H1 (cell line): Measurements from ENCODE around the gene TM9SF2. TPM values are rescaled to one million over a fixed set of nuclear protein-coding genes. Genes with fewer than 3 reads are reported as not detected.

Experiments used
- CTCF ChIA-PET: fragments of 300-600 bp; sonication (Branson Sonifier 250); formaldehyde crosslinking; loops from one replicate; lab custom pipeline; 2021; ENCODE audit not compliant: partially characterized antibody; lab: Charles Lee
- POLR2A ChIA-PET: fragments of 300-600 bp; sonication (Branson Sonifier 250); formaldehyde crosslinking; loops from one replicate; lab custom pipeline; 2021; ENCODE audit warnings: inconsistent platforms; ENCODE audit not compliant: partially characterized antibody; lab: Charles Lee
- DNase-seq, 2 experiments: peaks; one replicate each; pipeline versions ENCODE4 v3.0.0 to v3.0.0-alpha.2; 2010 to 2022; ENCODE audit warnings: low spot score in 2 of 2, low read depth in 1 of 2, mixed read lengths in 1 of 2
- FAIRE-seq: peaks from 2 replicates; lab custom pipeline; 2011; peaks lifted over from hg19 to GRCh38; lab: Jason Lieb, UNC
- H2AFZ ChIP-seq: 2 replicates; pipeline ENCODE4 v1.8.1; 2012; ENCODE audit warnings: low read length, inconsistent platforms
- H2AK5ac ChIP-seq: 2 replicates; pipeline ENCODE4 v1.6.1; 2013; ENCODE audit warnings: low read depth, low read length
- H2BK120ac ChIP-seq: replicated peaks from 2 replicates; pipeline ENCODE3; 2013; ENCODE audit warnings: low read depth, low read length, inconsistent platforms
- H2BK12ac ChIP-seq: 2 replicates; pipeline ENCODE4 v1.6.1; 2013; ENCODE audit warnings: low read depth, low read length
- H2BK15ac ChIP-seq: 2 replicates; pipeline ENCODE4 v1.6.1; 2013; ENCODE audit warnings: low read length
- H2BK20ac ChIP-seq: 2 replicates; pipeline ENCODE4 v1.6.1; 2013; ENCODE audit warnings: low read length
- H2BK5ac ChIP-seq: 2 replicates; pipeline ENCODE4 v1.6.1; 2013; ENCODE audit warnings: low read depth, low read length
- H3K14ac ChIP-seq: 2 replicates; pipeline ENCODE4 v1.6.1; 2013; ENCODE audit warnings: inconsistent platforms; ENCODE audit not compliant: insufficient read length
- H3K18ac ChIP-seq: 2 replicates; pipeline ENCODE4 v1.6.1; 2013; ENCODE audit warnings: low read length; ENCODE audit errors: extremely low read depth
- H3K23ac ChIP-seq: 2 replicates; pipeline ENCODE4 v1.6.1; 2013; ENCODE audit warnings: inconsistent platforms; ENCODE audit not compliant: insufficient read length
- H3K23me2 ChIP-seq: 2 replicates; pipeline ENCODE4 v1.6.1; 2013; ENCODE audit warnings: low read depth, low read length
- H3K27ac ChIP-seq: 2 replicates; pipeline ENCODE4 v1.6.1; 2011; ENCODE audit warnings: low read depth, low read length, inconsistent platforms
- H3K27me3 ChIP-seq, 4 experiments: replicated peaks in 1 of 4; 1 replicate in 1 of 4; 2 replicates in 3 of 4; pipeline versions ENCODE4 v1.6.1 to v1.8.1; 2011 to 2013; ENCODE audit warnings: low read length in 3 of 4, mild to moderate bottlenecking in 3 of 4, inconsistent platforms in 2 of 4, mixed read lengths in 2 of 4, moderate library complexity in 1 of 4; ENCODE audit not compliant: control insufficient read depth in 3 of 4, insufficient read depth in 3 of 4; ENCODE audit errors: extremely low read depth in 1 of 4
- H3K36me3 ChIP-seq, 4 experiments: 2 replicates each; pipeline versions ENCODE4 v1.6.1 to v1.8.1; 2011 to 2013; ENCODE audit warnings: mild to moderate bottlenecking in 4 of 4, low read length in 3 of 4, moderate library complexity in 2 of 4, control low read depth in 1 of 4, inconsistent platforms in 1 of 4; ENCODE audit not compliant: insufficient read depth in 4 of 4, control insufficient read depth in 2 of 4
- H3K4ac ChIP-seq: replicated peaks from 2 replicates; pipeline ENCODE3; 2013; ENCODE audit warnings: low read length, low read depth, mixed read lengths, inconsistent platforms; ENCODE audit not compliant: insufficient read length
- H3K4me1 ChIP-seq, 4 experiments: replicated peaks in 1 of 4; 1 replicate in 1 of 4; 2 replicates in 3 of 4; pipeline versions ENCODE4 v1.6.1 to v1.8.1; 2011 to 2013; ENCODE audit warnings: low read length in 3 of 4, inconsistent platforms in 2 of 4, mixed read lengths in 1 of 4; ENCODE audit not compliant: insufficient read depth in 4 of 4, control insufficient read depth in 3 of 4
- H3K4me2 ChIP-seq, 2 experiments: 2 replicates each; pipeline versions ENCODE4 v1.6.1 to v1.8.1; 2011 to 2013; ENCODE audit warnings: low read depth in 2 of 2, low read length in 2 of 2, control low read depth in 1 of 2, inconsistent platforms in 1 of 2, mild to moderate bottlenecking in 1 of 2; ENCODE audit not compliant: insufficient read depth in 1 of 2
- H3K4me3 ChIP-seq, 4 experiments: fragments of 200-600, 300-600 bp in 1 of 4; sonication (generic), shearing (Covaris generic), sonication (Bioruptor Twin) in 1 of 4; 2 replicates each; pipeline versions ENCODE4 v1.5.1 to v1.8.1; 2011 to 2016; ENCODE audit warnings: low read length in 4 of 4, low read depth in 3 of 4, control low read depth in 2 of 4, inconsistent platforms in 2 of 4, mild to moderate bottlenecking in 2 of 4, mixed read lengths in 1 of 4, moderate library complexity in 1 of 4; ENCODE audit not compliant: insufficient read depth in 2 of 4; ENCODE audit errors: extremely low read depth in 1 of 4
- H3K56ac ChIP-seq: replicated peaks from 2 replicates; pipeline ENCODE3; 2013; ENCODE audit warnings: low read depth, mild to moderate bottlenecking, mixed read lengths, low read length, inconsistent platforms; ENCODE audit not compliant: insufficient read length
- H3K79me1 ChIP-seq: 2 replicates; pipeline ENCODE4 v1.6.1; 2013; ENCODE audit warnings: low read depth, low read length, control low read depth
- H3K79me2 ChIP-seq, 2 experiments: 2 replicates each; pipeline versions ENCODE4 v1.6.1 to v1.8.1; 2012 to 2013; ENCODE audit warnings: low read length in 2 of 2, mild to moderate bottlenecking in 2 of 2, inconsistent platforms in 1 of 2; ENCODE audit not compliant: insufficient read depth in 2 of 2, control insufficient read depth in 1 of 2
- H3K9ac ChIP-seq, 4 experiments: replicated peaks in 1 of 4; 1 replicate in 1 of 4; 2 replicates in 3 of 4; pipeline versions ENCODE4 v1.6.1 to v1.8.1; 2011 to 2013; ENCODE audit warnings: low read depth in 3 of 4, low read length in 3 of 4, control low read depth in 2 of 4, mild to moderate bottlenecking in 2 of 4, moderate library complexity in 2 of 4, inconsistent platforms in 1 of 4; ENCODE audit errors: extremely low read depth in 1 of 4
- H3K9me3 ChIP-seq, 2 experiments: 2 replicates each; pipeline versions ENCODE4 v1.6.1 to v1.8.1; 2012 to 2013; ENCODE audit warnings: mild to moderate bottlenecking in 2 of 2, moderate library complexity in 2 of 2, control low read depth in 1 of 2, inconsistent platforms in 1 of 2, low read depth in 1 of 2, low read length in 1 of 2, mixed read lengths in 1 of 2; ENCODE audit not compliant: insufficient read depth in 2 of 2
- H4K20me1 ChIP-seq, 2 experiments: replicated peaks in 1 of 2; 2 replicates each; pipeline versions ENCODE3 to v1.8.1; 2011 to 2013; ENCODE audit warnings: inconsistent platforms in 2 of 2, low read length in 2 of 2, mild to moderate bottlenecking in 1 of 2; ENCODE audit not compliant: insufficient read depth in 2 of 2, control insufficient read depth in 1 of 2
- H4K5ac ChIP-seq: 2 replicates; pipeline ENCODE4 v1.6.1; 2013; ENCODE audit warnings: low read length, low read depth, mixed read lengths, inconsistent platforms; ENCODE audit not compliant: insufficient read length
- H4K8ac ChIP-seq: 2 replicates; pipeline ENCODE4 v1.8.0; 2013; ENCODE audit warnings: mild to moderate bottlenecking, moderate library complexity, low read length, inconsistent platforms; ENCODE audit not compliant: insufficient read depth; ENCODE audit errors: extremely low read depth
- H4K91ac ChIP-seq: replicated peaks from 2 replicates; pipeline ENCODE3; 2013; ENCODE audit warnings: low read length, mixed read lengths, inconsistent platforms; ENCODE audit not compliant: insufficient read length
- KDM4A ChIP-seq: IDR thresholded peaks from one replicate; pipeline ENCODE4 v1.7.1; 2012; ENCODE audit warnings: low read depth, mild to moderate bottlenecking, moderate library complexity, low read length, inconsistent platforms; ENCODE audit not compliant: severe bottlenecking
- SIX5 ChIP-seq: IDR thresholded peaks from 2 replicates; pipeline ENCODE4 v1.6.1; 2011; ENCODE audit warnings: mild to moderate bottlenecking, low read depth, low read length
- SP2 ChIP-seq: IDR thresholded peaks from 2 replicates; pipeline ENCODE4 v1.6.1; 2012; ENCODE audit warnings: mild to moderate bottlenecking, low read length, inconsistent platforms
- ZNF274 ChIP-seq: IDR thresholded peaks from 2 replicates; pipeline ENCODE4 v1.7.0; 2012; ENCODE audit warnings: low read length, borderline replicate concordance; ENCODE audit errors: extremely low read depth
- WGBS, 2 experiments: shearing (Covaris generic) in 1 of 2; methylation state at CpG; one replicate each; pipeline versions ENCODE4 v1.1.6 to v1.1.7; 2013 to 2015; ENCODE audit warnings: low lambda C conversion rate in 2 of 2, mixed read lengths in 2 of 2, inconsistent platforms in 1 of 2, low coverage in 1 of 2, missing lambda C conversion rate in 1 of 2; ENCODE audit not compliant: insufficient replicate concordance in 2 of 2, insufficient coverage in 1 of 2, insufficient read length in 1 of 2; ENCODE audit errors: extremely low coverage in 1 of 2, missing lambda C conversion rate in 1 of 2; 5-methylcytosine and 5-hydroxymethylcytosine counted together
- polyA plus RNA-seq, 7 experiments: library from polyadenylated mRNA; depleted of rRNA in 3 of 7; stranded (reverse) in 5 of 7; unstranded in 2 of 7; fragments of >200 nt in 5 of 7; fragments of 200-250 nt in 2 of 7; gene quantifications; 1 replicate in 5 of 7; 2 replicates in 1 of 7; 4 replicates in 1 of 7; pipeline versions ENCODE4 v1.2.1 to v1.2.3, GENCODE V29; 2011 to 2013; ENCODE audit warnings: missing spikeins in 2 of 7, mixed read lengths in 2 of 7
- total RNA-seq: library from RNA; stranded (reverse); fragmentation: NEBNext Ultra II Directional; extraction: Animal tissue kit (Norgen Biotek cat#: 25700); gene quantifications from 2 replicates; pipeline ENCODE4 v1.2.1, GENCODE V29; 2021

The TM9SF2 gene
- total and polyA plus RNA-seq, 2 of the 8 experiments (the other 6 are each of a cell fraction or from before 2014, with no cell fraction given) = 68.0 to 101 TPM

DNA sequence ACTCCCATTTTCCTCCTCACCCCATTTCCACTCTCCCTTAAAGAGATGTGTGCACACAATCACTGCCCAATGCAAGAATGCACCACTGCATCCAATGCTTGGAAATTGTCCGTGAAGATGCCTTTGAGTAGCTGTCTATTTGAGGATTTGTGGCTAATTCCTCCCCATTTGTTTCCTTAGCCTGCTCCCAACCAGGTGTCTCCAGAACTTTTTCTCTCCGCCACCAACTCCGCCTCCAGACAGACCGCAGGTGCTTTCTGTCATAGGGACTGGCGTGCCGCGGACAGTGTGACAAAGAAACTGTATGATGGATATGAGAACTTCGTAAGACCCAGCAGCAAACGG lies 461 bp upstream of the TM9SF2 start:
- TF ChIP-seq SIX5 (no peak), SP2 (no peak), KDM4A (peak; percentile 48), ZNF274 (no peak)
- WGBS, 2 experiments = 6% methylated on average over 9 of the region's 9 CpGs; no CpG with 5 or more reads in 1 of the 2 experiments
- peak overlapping the region; percentile 96 for H4K5ac ChIP-seq
- H3K18ac ChIP-seq = no peak overlapping the region
- peak overlapping the region; percentile 75 for H2BK120ac ChIP-seq
- peaks cover 11% of the 10 kb centered on the region for H3K23me2 ChIP-seq
- H3K36me3 ChIP-seq = no peaks in the 10 kb centered on the region
- no peaks in the 10 kb centered on the region; the same call in 1 of the 2 replicates for H3K79me1 ChIP-seq
- H4K20me1 ChIP-seq = peaks cover 0 to 2% of the 10 kb centered on the region in 2 experiments
- H3K4me3 ChIP-seq = peak overlapping the region; percentile 87 to 98 (median 95)
- peak overlapping the region; percentile 31; the same call in 1 of the 2 replicates for H2BK15ac ChIP-seq
- CTCF ChIA-PET = interaction anchor here (0.9 to 3.1 kb wide), 9 partner anchors 16 to 115 kb away, joined by 3 to 11 read pairs (median 3); no protein-coding TSS in a partner anchor
- H3K14ac ChIP-seq = no peak overlapping the region
- DNase-seq (no peak), FAIRE-seq (no peak)
- peak overlapping the region; percentile 72; the same call in 1 of the 2 replicates for H4K8ac ChIP-seq
- no peak overlapping the region; the same call in 1 of the 2 replicates for H2AK5ac ChIP-seq
- no peaks in the 10 kb centered on the region for H3K9me3 ChIP-seq
- H3K4me1 ChIP-seq = peaks cover 0 to 5% (median 0%) of the 10 kb centered on the region in 4 experiments; a peak in 4 of 7 replicates
- peak overlapping the region; percentile 51; the same call in 1 of the 2 replicates for H3K27ac ChIP-seq
- H4K91ac ChIP-seq = peak overlapping the region; percentile 88
- no peak overlapping the region for H2BK20ac ChIP-seq
- POLR2A ChIA-PET = interaction anchor here (0.6 to 2.7 kb wide), 5 partner anchors 11 to 478 kb away, joined by 3 to 9 read pairs (median 3); no protein-coding TSS in a partner anchor
- peak overlapping the region; percentile 77 to 88 for H3K4me2 ChIP-seq
- peak overlapping the region; percentile 70 for H3K56ac ChIP-seq
- H2BK5ac ChIP-seq = peak overlapping the region; percentile 29; the same call in 1 of the 2 replicates
- peaks cover 7 to 42% of the 10 kb centered on the region in 2 experiments for H3K79me2 ChIP-seq
- peak overlapping the region; percentile 83 for H3K4ac ChIP-seq
- no peak overlapping the region for H3K23ac ChIP-seq
- H2BK12ac ChIP-seq = peak overlapping the region; percentile 20; the same call in 1 of the 2 replicates
- H2AFZ ChIP-seq = peak overlapping the region; percentile 88
- H3K27me3 ChIP-seq = no peaks in the 10 kb centered on the region
- H3K9ac ChIP-seq = peak overlapping the region in 3 of 4 experiments; percentile 62 to 73 (median 69); a peak in 6 of 7 replicates
